CD4-positive, alpha-beta T cell treated with Interferon alpha-2 for 1 hour (primary cell): ENCODE data around the gene GLCCI1.
"Not testable (repeated sequence)": the region's sequence is repeated elsewhere in the genome, so short reads cannot be mapped to it uniquely, and the experiment has no call there.

Experiments
- DNase-seq, 2 donors: peaks; one replicate each; pipeline ENCODE4 v3.0.0-alpha.2; 2020 to 2022

The GLCCI1 gene

GRCh38 chr7:7990441-7990761 is 21.8 kb downstream of the GLCCI1 start:
- no peak for DNase-seq

GRCh38 chr7:7992506-7992905 is 23.9 kb downstream of the GLCCI1 start:
- no peak for DNase-seq

GRCh38 chr7:7995348-7995747 is 26.8 kb downstream of the GLCCI1 start:
- not testable (repeated sequence) for DNase-seq

GRCh38 chr7:7996568-7996967 is 28.0 kb downstream of the GLCCI1 start:
- DNase-seq: no peak

- no peak for DNase-seq
These were observed 31.8 kb downstream of the GLCCI1 start for GRCh38 chr7:8000315-8000941.

- DNase-seq: no peak
These were observed 34.5 kb downstream of the GLCCI1 start for GRCh38 chr7:8003077-8003476.

GRCh38 chr7:8005279-8005678 is 36.7 kb downstream of the GLCCI1 start:
- no peak for DNase-seq

- DNase-seq: no peak
These were observed 45.8 kb downstream of the GLCCI1 start for GRCh38 chr7:8014399-8014798.

- DNase-seq: peak in 1 of 2 donors; percentile 64
These were observed 46.6 kb downstream of the GLCCI1 start for GRCh38 chr7:8015100-8015745.

- DNase-seq: no peak
These were observed 47.1 kb downstream of the GLCCI1 start for GRCh38 chr7:8015746-8016120.

- DNase-seq: no peak
These were observed 48.8 kb downstream of the GLCCI1 start for GRCh38 chr7:8017423-8017822.

GRCh38 chr7:8018961-8019360 is 50.4 kb downstream of the GLCCI1 start:
- DNase-seq: no peak

- DNase-seq: no peak
These were observed 54.0 kb downstream of the GLCCI1 start for GRCh38 chr7:8022628-8023027.

- DNase-seq: no peak
These were observed 66.6 kb downstream of the GLCCI1 start for GRCh38 chr7:8035192-8035591.

GRCh38 chr7:8035647-8036518 is 67.3 kb downstream of the GLCCI1 start:
- peak; percentile 23 to 66 for DNase-seq

GRCh38 chr7:8037151-8037550 is 68.6 kb downstream of the GLCCI1 start:
- DNase-seq: no peak

- no peak for DNase-seq
These were observed 72.3 kb downstream of the GLCCI1 start for GRCh38 chr7:8040768-8041369.

- DNase-seq: no peak
These were observed 74.4 kb downstream of the GLCCI1 start for GRCh38 chr7:8042796-8043535.

GRCh38 chr7:8044761-8045430 is 76.3 kb downstream of the GLCCI1 start:
- DNase-seq: peak in 1 of 2 donors; percentile 46

GRCh38 chr7:8048067-8048466 is 79.5 kb downstream of the GLCCI1 start:
- not testable (repeated sequence) for DNase-seq

- DNase-seq: no peak
These were observed 82.8 kb downstream of the GLCCI1 start for GRCh38 chr7:8051373-8051772.

- DNase-seq: no peak
These were observed 83.4 kb downstream of the GLCCI1 start for GRCh38 chr7:8051998-8052397.
